GM18498 (cell line): ENCODE data around the gene SLAMF6.
"Not testable (repeated sequence)": the region's sequence is repeated elsewhere in the genome, so short reads cannot be mapped to it uniquely, and the experiment has no call there.

ENCODE experiments used
- ATAC-seq: cut with Tn5 transposase; IDR thresholded peaks from one replicate; pipeline ENCODE4 v1.9.1; 2021; ENCODE audit warnings: mild to moderate bottlenecking, moderate library complexity; ENCODE audit not compliant: unreplicated experiment

The SLAMF6 gene

DNA sequence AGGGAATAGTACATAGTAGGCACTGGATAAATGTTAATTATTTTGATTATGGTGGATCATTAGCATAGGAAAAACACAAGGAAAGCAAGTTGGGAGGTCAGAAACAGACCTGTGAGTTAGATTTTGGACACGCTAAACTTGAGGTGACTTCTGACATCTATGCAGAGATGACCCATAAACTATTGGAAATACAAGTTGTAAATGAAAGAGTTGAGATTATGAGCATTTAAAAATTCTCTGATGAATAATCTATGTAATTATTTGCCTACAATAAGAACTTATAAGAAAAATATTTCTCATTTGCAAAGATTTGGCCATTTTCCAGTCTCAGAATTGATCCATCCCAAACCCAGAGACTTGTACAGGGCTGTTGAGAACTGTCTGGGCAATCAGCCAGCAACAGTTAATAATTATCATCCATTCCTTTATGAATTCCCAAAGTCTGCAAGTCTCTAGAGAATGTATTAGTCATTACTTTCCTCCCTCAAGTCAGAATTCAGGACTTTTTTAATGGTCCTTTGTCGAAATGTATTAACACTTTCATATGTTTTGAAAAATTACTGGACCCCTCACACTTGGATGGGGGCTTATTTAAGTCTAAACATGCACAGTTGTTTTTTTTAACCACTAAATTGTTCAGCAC is 19.4 kb upstream of the SLAMF6 start:
- no peak for ATAC-seq

DNA sequence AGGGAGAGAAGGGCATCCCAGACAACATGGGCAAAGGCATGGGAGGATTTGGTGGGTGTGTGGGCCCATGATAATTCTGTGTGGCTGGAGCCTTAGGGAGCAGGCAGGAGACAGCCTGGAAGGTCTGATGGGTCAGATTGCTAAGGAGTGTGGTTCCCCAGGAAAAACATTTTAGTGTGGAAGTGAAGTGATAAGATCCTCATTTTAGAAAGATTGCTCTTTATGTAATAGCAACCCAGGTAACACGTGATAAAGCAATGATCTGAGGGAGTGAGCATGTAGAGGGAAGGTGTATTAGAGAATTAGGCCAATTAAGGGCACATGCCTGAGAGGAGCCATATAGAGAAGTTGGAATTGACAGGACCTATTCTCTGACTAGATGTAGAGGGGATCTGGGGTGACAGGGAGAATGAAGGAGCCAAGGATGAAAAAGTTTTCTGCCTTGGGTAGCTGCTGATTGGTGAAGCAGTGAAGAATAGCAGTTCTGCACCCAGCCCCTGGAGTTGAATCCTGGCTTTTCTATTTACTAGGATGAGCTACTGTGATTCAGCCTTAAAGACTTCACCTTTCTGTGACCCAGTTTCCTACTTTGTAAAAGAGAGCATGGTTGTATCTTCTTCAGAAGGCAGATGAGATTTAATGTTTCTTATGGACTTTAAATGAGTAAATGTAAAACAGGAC is 18.7 kb upstream of the SLAMF6 start:
- ATAC-seq: no peak

DNA sequence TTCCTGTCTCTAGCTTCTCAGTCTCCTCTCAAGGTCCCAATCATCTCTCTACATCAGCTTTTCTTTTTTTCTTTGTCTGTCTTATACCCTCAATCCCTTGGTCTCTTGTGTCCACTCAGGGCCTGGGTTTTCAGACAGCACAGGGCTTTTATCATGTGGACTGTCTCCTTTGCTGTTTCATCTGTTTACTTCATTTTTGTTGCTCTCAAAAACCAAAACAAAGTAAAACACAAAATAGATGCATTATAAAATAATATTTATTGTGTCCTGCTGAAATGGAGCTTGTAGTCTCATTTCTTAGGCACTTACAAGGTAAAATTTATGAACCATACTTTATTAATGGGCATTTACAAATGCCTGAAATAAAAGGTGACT is 17.8 kb upstream of the SLAMF6 start:
- no peak for ATAC-seq

DNA sequence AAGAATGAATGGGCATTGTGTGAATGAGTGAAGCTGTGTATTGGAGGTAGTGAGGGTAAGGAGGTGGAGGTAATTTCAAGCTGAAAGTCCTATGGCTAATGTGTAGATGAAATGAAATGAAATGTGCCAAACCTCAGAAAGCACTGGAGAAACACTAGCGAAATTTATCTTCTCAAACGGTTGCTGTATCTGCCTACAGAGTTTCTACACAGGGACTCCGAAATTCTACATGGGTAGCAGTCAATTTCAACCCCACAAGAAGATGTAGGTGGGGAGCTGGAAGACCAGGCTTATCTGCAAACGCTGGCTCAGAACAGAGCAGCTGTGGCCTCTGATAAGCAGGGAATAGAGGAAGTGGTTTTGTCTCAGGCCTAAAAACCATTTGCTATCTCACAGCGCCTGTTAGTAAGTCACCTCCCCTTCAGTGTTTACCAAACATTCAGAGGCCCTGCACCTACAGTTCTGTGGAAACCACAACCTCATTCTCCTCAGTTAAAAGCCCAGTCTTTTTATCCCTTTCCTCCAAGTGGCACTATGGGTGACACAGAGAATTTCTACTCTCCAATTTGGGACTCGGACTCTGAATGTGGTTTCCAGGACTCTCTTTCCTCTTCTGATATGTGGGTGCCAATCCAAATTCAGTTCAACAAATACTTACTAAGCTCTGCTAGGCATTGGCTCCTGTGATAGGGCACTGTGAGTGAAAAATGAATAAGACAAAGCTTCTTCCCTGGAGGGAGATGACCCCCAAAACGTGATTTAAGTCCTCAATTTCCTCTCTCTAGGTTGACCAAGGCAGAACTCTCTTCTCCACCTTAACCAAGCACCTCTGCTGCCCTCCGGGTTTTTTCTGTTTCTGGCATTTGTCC is 17.2 kb upstream of the SLAMF6 start:
- ATAC-seq: peak; percentile 95

DNA sequence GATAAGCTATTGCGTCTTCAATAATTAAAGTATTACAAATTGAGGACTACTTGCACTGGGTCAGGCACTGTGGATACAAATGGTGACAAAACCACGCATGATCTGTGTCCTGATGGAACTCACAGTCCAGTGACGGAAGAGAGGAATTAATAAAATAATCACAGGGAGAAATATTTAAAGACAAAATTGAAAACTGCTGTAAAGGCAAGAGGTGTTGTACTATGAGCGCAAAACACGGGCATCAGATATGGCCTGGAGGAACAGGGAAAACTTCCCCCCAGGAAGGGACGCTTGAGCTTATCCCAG is 16.6 kb upstream of the SLAMF6 start:
- no peak for ATAC-seq

DNA sequence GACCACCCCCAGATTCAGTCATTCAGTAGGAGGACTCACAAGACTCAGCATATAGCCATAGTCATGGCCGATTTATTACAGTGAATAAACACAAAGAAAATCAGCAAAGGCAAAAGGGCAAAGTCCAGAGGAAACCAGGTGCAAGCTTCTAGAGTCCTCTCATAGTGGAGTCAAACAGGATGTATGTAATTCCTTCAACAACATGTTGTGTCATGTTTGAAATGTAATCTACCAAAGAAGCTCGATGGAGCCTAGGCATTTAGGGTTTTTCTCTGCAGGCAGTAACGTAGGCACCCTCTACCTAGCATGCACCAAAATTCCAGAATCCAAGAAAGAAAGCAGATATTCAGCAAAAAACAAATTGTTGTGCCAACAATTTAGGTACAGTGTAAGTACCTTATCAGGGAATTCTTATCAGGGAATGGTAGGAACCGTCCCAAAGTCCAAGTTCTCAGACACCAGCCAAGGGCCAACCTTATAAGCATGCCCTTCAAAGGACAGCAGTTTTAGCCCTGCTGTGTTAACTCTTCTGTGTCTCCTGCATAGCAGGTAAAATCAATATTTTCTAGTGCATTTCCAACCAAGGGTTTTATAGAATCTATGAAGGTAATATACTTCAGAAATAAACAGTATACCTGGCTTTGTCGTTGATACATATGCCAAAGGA is 16.1 kb upstream of the SLAMF6 start:
- no peak for ATAC-seq

DNA sequence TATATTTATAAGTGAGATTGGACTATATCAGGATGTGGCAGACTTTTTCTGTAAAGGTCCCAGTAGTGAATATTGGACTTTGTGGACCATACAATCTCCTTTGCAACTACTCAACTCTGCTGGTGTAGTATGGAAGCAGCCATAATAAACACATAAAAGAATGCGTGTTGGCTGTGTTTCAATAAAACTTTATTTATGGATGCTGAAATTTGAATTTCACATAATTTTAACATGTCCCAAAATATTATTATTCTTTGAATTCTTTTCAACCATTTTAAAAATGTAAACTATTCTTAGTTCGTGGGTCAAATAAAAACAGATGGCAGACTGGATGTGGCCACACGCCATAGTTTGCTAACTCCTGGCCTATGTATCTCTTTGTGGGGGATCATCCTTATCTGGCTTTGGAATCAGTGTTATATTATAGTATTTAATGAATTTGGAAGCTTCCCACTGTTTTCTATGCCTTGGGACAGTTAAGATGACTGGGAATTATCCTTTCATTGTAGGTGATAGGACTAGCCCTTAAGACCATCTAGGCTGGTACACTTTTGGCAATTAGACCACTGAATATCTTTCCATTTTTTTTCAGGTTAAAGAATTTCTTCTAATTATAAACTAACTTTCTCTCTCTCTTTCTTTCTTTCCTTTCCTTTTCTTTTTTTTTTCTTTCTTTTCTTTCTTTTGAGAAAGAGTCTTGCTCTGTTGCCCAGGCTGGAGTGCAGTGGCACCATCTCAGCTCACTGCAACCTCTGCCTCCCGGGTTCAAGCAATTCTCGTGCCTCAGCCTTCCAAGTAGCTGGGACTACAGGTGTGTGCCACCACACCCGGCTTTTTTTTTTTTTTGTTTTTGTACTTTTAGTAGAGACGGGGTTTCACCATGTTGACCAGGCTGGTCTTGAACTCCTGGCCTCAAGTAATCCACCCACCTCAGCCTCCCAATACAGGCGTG is 14.9 kb upstream of the SLAMF6 start:
- ATAC-seq: no peak

DNA sequence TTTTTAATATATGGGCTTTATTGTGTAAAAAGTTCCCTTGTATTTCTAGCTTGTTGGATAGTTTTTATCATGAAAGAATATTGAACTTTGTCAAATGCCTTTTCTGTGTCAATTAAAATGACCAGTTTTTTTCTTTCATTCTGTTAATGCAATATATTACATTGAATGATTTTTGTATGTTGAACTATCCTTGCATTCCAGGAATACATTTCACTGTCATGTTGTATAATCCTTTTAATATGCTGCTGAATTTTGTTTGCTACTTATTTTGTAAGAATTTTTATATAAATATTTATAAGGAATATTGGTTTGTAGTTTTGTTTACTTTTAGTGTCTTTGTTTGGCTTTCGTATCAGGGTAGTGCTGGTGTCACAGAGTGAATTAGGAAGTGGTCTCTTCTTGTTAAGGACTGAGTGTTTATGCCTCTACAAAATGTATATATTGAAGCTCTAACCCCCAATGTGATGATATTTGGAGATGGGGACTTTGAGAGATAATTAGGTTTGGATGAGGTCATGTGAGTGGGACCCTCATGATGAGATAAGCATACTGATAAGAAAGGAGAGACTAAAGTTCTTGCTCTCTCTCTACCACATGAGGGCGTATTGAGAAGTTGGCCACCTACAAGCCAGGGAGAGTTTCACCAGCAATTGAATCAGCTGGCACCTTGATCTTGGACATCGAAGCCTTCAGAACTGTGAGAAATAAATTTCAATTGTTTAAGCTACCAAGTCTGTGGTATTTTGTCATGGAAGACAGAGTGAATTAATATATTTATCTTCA is 12.0 kb upstream of the SLAMF6 start:
- no peak for ATAC-seq

DNA sequence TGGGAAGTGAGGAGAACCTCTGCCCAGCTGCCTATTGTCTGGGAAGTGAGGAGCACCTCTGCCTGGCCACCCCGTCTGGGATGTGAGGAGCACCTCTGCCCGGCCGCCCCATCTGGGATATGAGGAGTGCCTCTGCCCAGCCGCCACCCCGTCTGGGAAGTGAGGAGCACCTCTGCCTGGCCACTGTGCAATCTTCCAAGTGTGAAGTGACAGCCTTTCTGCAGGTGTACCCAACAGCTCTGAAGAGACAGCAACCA is 9.4 kb upstream of the SLAMF6 start:
- ATAC-seq: not testable (repeated sequence)

DNA sequence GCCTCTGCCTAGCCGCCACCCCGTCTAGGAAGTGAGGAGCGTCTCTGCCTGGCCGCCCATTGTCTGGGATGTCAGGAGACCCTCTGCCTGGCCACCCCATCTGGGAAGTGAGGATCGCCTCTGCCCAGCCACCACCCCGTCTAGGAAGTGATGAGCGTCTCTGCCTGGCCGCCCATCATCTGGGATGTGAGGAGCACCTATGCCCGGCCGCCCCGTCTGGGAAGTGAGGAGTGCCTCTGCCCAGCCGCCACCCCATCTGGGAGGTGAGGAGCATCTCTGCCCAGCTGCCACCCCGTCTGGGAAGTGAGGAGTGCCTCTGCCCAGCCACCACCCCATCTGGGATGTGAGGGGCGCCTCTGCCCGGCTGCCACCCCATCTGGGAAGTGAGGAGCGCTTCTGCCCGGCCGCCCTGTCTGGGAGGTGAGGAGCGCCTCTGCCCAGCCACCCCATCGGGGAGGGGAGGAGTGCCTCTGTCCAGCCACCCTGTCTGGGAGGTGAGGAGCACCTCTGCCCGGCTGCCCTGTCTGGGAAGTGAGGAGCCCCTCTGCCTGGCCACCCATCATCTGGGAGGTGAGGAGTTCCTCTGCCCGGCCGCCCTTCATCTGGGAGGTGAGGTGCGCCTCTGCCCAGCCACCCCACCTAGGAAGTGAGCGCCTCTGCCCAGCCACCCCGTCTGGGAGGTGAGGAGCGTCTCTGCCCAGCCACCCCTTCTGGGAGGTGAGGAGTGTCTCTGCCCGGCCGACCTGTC is 8.9 kb upstream of the SLAMF6 start:
- ATAC-seq: not testable (repeated sequence)

DNA sequence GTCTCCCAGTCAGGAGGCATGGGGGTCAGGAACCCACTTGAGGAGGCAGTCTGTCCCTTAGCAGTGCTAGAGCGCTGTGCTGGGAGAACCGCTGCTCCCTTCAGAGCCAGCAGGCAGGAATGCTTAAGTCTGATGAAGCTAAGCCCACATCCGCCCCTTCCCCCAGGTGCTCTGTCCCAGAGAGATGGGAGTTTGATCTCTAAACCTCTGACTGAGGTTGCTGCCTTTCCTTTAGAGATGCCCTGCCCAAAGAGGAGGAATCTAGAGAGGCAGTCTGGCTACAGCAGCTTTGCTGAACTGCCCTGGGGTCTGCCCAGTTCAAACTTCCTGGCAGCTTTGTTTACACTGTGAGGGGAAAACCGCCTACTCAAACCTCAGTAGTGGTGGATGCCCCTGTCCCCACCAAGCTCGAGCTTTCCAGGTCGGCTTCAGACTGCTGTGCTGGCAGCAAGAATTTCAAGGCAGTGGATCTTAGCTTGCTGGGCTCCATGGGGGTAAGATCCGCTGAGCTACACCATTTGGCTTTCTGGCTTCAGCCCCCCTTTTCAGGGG is 6.4 kb upstream of the SLAMF6 start:
- ATAC-seq: not testable (repeated sequence)

DNA sequence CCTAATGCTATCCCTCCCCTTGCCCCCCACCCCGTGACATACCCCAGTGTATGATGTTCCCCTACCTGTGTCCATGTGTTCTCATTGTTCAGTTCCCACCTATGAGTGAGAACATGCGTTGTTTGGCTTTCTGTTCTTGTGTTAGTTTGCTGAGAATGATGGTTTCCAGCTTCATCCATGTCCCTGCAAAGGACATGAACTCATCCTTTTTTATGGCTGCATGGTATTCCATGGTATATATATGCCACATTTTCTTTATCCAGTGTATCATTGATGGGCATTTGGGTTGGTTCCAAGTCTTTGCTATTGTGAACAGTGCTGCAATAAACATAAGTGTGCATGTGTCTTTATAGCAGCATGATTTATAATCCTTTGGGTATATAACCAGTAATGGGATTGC is 734 bp upstream of the SLAMF6 start:
- not testable (repeated sequence) for ATAC-seq

DNA sequence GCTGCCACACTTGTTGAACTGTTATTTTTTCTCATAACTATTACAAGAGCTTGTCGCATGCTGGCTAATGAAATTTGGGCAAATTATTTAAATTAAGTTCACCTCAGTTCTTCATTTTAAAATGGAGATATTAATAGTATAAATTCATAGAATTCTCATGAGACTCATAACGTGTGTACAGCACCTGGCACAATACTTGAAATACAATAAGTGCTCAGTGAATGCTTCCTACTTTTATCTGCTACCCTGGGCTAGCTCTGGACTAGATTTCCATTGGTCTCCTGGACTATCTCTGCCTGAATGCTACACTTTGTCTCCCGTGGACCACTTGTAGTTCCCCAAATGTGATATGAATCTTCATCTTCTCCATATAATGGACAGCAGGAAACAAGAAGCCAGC is 919 bp downstream of the SLAMF6 start:
- peak; percentile 18 for ATAC-seq

DNA sequence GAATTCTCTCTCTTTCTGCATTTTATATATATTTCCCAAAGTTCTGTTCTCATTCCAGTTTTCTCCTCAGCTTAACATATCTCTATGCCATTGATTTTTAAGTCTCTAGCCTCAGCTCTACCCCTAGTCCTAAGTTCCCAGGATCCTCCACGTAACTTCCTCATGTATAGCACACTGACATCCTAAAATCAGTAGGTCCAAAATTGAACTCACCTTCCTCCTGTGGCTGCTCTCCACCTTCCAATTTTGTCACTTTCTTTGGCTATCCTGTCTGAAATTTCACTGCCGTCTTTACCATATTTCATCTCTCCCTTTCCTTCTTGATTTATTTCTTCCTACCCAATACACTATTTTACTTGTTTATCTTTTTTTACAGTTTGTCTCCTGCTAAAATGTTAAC is 1.5 kb downstream of the SLAMF6 start:
- ATAC-seq: no peak

DNA sequence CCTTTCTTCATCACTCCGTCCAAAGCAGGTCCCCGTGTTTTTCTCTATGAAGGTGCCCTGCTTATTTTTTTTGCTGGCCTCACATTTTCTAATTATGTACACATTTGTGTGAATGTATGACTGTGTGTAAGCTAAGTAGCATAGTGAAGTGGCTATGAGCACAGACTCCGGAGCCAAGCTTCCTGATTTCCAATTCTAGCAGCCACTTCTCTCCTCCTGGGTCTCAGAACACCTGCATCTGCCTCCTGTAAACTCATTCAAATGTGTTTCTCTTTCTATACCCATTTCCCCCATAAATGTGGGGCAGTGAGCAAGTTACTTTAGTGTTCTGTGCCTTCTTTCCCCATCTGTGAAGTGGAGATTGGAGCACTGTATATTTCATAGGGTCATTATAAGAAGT is 2.1 kb downstream of the SLAMF6 start:
- ATAC-seq: no peak

DNA sequence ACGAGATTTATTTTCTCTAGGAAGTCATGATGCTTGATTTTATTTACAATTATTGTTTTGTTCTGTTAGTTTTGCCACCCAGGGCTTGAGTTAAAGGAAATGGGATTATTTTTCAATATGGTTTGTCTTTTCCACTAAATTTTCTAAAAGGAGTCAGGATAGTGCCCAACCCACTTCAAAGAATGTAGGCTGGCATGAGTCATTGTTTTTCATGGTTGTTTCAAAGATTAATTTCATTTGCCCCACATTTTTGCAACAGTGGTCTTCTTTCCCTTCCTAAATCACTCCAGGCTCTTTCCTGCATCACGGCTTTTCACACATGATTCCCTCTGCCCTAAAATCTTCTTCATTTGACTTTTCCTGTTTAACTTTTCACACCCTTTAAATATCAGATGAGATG is 2.5 kb downstream of the SLAMF6 start:
- ATAC-seq: no peak

DNA sequence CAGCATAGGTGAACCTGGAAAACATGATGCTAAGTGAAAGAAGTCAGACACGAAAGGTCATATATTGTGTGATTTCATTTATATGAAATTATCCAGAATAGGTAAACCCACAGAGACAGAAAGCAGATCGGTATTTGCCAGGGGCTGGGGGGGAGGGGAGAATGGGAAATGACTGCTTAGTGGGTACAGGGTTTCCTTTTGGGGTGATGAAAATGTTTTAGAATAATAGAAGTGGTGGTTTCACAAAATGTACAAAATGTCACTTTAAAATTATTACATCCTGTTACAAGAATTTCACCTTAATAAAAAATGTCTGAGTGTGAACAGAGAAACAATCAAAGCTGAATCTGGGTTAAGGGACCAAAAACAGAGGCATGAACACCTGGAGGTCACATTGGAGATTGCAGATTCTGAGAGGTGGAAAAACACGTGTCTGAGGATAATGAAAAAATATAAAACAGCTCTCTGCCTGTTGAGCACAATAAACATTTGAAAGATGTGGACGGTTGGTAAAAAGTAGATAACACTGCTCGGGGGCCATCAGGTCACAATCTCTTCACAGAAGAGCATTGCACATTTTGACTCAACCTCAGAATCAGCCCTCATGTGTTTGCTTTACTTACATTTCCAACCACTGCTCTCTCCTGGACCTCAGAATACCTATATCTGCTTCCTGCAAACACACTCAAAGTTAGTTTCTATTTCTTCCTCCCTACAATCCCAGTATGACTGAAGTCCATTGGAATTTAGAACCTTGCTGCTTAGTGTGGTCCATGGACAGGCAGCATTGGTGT is 3.2 kb downstream of the SLAMF6 start:
- no peak for ATAC-seq

DNA sequence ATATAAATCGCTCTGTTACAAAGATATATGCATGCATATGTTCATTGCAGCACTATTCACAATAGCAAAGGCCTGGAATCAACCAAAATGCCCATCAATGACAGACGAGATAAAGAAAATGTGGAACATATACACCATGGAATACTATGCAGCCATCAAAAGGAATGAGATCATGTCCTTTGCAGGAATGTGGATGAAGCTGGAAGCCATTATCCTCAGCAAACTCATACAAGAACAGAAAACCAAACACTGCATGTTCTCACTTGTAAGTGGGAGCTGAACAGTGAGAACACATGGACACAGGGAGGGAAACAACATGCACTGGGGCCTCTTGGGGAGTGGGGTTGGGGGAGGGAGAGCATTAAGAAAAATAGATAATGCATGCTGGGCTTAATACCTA is 5.5 kb downstream of the SLAMF6 start:
- ATAC-seq: not testable (repeated sequence)
